ENCODE results near the gene OR52D1. TPM values are rescaled to one million over a fixed set of nuclear protein-coding genes. Genes with fewer than 3 reads are reported as not detected.

Gene OR52D1
- total and polyA plus RNA-seq, 4 donors, result not detected

Other genes starting within 250 kb of the OR52D1 start
- 10 to 100 TPM in 1 of 2 donors, not detected in 1; 75.1 TPM for gene HBG1, start 238.8 kb upstream of the OR52D1 start, total RNA-seq
- not detected for gene HBG1, start 238.8 kb upstream of the OR52D1 start, polyA plus RNA-seq
- over 10,000 TPM in 1 of 2 donors, not detected in 1; 55,632 TPM for gene HBG2, start 233.9 kb upstream of the OR52D1 start, total RNA-seq
- gene HBG2, start 233.9 kb upstream of the OR52D1 start, polyA plus RNA-seq, result under 1 TPM in 1 of 2 donors, not detected in 1; 0.71 TPM
- gene HBE1, start 218.7 kb upstream of the OR52D1 start, total RNA-seq, result 10 to 100 TPM in 1 of 2 donors, not detected in 1; 82.7 TPM
- not detected for gene HBE1, start 218.7 kb upstream of the OR52D1 start, polyA plus RNA-seq
- not detected for gene OR51B4, start 186.7 kb upstream of the OR52D1 start, total RNA-seq
- gene OR51B4, start 186.7 kb upstream of the OR52D1 start, polyA plus RNA-seq, result not detected
- gene OR51B2, start 164.4 kb upstream of the OR52D1 start, total RNA-seq, result under 1 TPM; 0.17 to 0.37 TPM
- gene OR51B2, start 164.4 kb upstream of the OR52D1 start, polyA plus RNA-seq, result not detected
- under 1 TPM; 0.17 to 0.23 TPM for gene OR51B5, start 145.2 kb upstream of the OR52D1 start, total RNA-seq
- not detected for gene OR51B5, start 145.2 kb upstream of the OR52D1 start, polyA plus RNA-seq
- gene OR51B6, start 137.2 kb upstream of the OR52D1 start, total RNA-seq, result not detected
- not detected for gene OR51B6, start 137.2 kb upstream of the OR52D1 start, polyA plus RNA-seq
- not detected for gene OR51M1, start 104.9 kb upstream of the OR52D1 start, total RNA-seq
- gene OR51M1, start 104.9 kb upstream of the OR52D1 start, polyA plus RNA-seq, result not detected
- gene OR51Q1, start 66.6 kb upstream of the OR52D1 start, total RNA-seq, result not detected
- not detected for gene OR51Q1, start 66.6 kb upstream of the OR52D1 start, polyA plus RNA-seq
- under 1 TPM; 0.23 to 0.33 TPM for gene OR51I1, start 47.2 kb upstream of the OR52D1 start, total RNA-seq
- gene OR51I1, start 47.2 kb upstream of the OR52D1 start, polyA plus RNA-seq, result not detected
- not detected for gene OR51I2, start 39.4 kb upstream of the OR52D1 start, total RNA-seq
- gene OR51I2, start 39.4 kb upstream of the OR52D1 start, polyA plus RNA-seq, result not detected
- gene UBQLN3, start 21.3 kb downstream of the OR52D1 start, total RNA-seq, result under 1 TPM; 0.09 to 0.33 TPM
- not detected for gene UBQLN3, start 21.3 kb downstream of the OR52D1 start, polyA plus RNA-seq
- under 1 TPM; 0.05 to 0.25 TPM for gene UBQLNL, start 28.0 kb downstream of the OR52D1 start, total RNA-seq
- gene UBQLNL, start 28.0 kb downstream of the OR52D1 start, polyA plus RNA-seq, result under 1 TPM; 0.03 to 0.08 TPM
- gene OR52H1, start 59.9 kb downstream of the OR52D1 start, total RNA-seq, result under 1 TPM; 0.14 to 0.33 TPM
- gene OR52H1, start 59.9 kb downstream of the OR52D1 start, polyA plus RNA-seq, result not detected
- gene OR52B6, start 92.2 kb downstream of the OR52D1 start, total RNA-seq, result not detected
- gene OR52B6, start 92.2 kb downstream of the OR52D1 start, polyA plus RNA-seq, result not detected
- 1 to 10 TPM in 1 of 2 donors, under 1 TPM in 1; 0.75 to 5.3 TPM for gene TRIM6, start 108.0 kb downstream of the OR52D1 start, total RNA-seq
- gene TRIM6, start 108.0 kb downstream of the OR52D1 start, polyA plus RNA-seq, result under 1 TPM; 0.39 to 0.40 TPM
- 1 to 10 TPM; 2.8 to 3.8 TPM for gene TRIM34, start 136.3 kb downstream of the OR52D1 start, total RNA-seq
- gene TRIM34, start 136.3 kb downstream of the OR52D1 start, polyA plus RNA-seq, result 1 to 10 TPM; 1.7 to 2.2 TPM
- gene TRIM5, start 196.4 kb downstream of the OR52D1 start, total RNA-seq, result 10 to 100 TPM; 16.3 to 20.2 TPM
- gene TRIM5, start 196.4 kb downstream of the OR52D1 start, polyA plus RNA-seq, result 1 to 10 TPM; 7.8 to 9.9 TPM
- gene TRIM22, start 201.1 kb downstream of the OR52D1 start, total RNA-seq, result 10 to 100 TPM; 11.5 to 21.6 TPM
- gene TRIM22, start 201.1 kb downstream of the OR52D1 start, polyA plus RNA-seq, result 1 to 10 TPM; 3.6 to 7.6 TPM
- gene OR56B1, start 247.8 kb downstream of the OR52D1 start, total RNA-seq, result not detected
- not detected for gene OR56B1, start 247.8 kb downstream of the OR52D1 start, polyA plus RNA-seq

All from liver (tissue), 4 donors.